ENCODE measurements around the gene IL16.
"Not testable (repeated sequence)": the region's sequence is repeated elsewhere in the genome, so short reads cannot be mapped to it uniquely, and the experiment has no call there.

The IL16 gene

DNA sequence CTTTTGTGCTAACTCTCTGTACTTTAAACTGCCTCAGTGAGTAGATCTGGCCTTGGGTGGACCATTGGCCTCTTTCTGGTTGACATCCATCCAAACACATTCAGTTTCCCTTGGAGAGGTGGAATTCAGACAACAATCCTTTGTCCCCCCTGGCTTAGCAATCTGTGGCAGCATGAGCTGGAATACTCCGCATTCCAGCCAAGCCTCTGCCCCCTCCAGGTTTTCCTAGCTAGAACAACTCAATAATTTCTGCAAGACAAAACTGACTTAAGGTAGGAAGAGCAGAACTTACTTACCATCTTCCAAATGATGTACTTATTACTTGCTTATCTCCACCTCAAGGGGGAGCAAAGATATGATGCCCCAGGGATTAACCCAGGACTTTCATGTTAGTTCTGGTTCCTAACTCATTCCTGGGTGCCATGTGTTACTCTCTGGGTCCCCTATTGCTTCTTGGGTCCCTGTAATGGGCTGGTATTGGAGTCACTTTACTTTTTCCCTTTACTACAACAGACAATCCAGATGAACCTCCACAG, 21.8 kb upstream of the IL16 start:
- no peak for DNase-seq

GRCh38 chr15:81175496-81175895, 21.2 kb upstream of the IL16 start:
- no peak for DNase-seq

GRCh38 chr15:81176291-81176893, 20.3 kb upstream of the IL16 start:
- no peak for DNase-seq

DNA sequence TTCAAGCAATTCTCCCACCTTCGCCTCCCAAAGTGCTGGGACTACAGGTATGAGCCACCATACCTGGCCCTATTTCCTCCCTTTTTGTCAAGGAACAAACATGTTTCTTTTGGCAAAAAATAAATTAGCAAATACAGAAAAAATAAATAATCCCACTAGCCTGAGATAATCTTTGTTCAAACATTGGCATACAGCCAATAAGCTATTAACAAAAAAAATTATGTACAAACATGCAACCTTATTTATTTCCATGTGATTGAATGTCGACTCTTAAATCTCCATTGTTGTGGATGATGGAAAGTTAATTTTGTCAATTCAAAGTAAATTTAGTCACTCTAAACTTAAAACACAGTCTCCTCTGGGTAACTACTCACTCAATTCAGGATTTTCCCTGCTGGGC, 18.3 kb upstream of the IL16 start:
- no peak for DNase-seq

GRCh38 chr15:81181220-81181619, 15.5 kb upstream of the IL16 start:
- DNase-seq: no peak

- DNase-seq: no peak
Observed at GRCh38 chr15:81182031-81182755, 14.5 kb upstream of the IL16 start.

DNA sequence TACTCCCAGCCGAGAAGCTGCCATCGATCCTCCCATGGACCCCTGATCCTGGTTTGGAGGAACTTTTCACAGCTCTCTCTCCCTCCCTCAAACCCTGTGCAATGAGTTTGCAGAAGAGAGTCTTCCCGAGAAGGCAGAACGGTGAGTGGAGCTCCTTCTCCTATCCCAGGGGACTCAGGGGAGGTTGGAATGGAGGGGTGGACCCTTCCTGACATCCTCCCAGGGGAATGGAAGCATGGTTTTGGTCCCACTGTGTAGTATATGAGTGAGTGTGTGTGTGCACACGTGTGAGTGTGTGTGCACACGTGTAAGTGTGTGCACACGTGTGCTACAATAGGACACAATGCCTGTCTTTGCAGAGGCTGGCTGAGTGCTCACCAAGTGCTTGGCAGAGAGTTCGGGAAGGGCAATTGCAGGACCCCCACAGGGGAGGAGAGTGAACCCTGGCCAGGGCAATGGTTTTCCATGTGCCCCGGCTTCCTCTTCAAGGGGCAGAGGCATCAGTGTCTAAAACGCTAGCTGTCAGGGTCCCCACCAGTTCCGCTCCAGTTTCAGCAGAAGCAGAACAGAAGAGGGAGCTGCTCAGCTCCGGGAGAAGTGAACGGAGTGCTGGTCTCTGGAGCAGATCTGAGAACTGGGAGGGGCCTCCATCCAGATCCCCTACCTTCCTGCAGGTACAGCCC, 13.8 kb upstream of the IL16 start:
- no peak for DNase-seq

DNA sequence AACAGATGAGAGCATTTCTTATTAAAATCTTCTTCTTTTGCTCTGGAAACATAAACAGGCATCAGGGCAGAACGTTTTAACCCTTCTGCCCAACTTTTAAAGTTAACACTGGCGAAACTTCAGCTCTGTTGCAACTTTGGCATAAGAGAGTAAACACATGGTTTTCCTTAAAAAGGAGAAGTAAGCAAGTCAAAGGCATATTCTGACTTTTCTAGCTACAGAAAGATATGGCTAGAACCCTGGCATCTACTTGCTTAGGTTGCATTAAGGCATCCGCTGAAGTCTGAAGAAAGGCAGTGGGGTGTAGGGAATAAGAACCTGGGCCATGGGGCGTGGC, 13.3 kb upstream of the IL16 start:
- no peak for DNase-seq

GRCh38 chr15:81184188-81184587, 12.5 kb upstream of the IL16 start:
- no peak for DNase-seq

DNA sequence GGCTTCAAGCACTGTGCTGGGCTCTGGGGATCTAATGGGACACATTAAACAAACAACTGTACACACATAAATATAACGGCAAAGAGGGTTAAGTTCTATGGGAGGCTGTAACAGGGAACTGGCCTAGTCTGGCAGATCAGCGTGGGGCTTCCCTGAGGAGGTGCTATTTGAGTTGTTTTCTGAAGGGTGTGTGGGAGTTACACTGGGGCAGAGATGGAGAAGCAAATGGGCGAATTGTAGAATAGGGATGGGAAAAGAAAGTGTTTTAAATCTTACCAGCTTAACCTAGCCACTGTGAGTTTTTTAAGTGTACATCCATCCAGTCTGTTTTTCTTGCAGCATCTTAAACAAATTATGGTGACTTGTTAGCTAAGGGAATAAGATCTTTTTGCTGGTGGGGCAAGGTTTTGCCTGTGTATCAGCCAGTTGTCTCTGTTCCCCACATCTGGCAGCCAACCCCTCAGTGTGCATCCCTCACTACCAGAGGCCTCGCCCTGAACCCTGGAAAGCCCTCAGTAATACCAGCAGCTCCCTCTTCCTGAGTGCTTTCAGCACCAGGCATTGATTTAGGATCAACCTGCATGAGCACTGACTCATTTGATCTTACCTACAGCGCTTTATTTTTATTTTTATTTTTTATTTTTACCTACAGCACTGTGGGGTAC, 10.9 kb upstream of the IL16 start:
- DNase-seq: no peak

DNA sequence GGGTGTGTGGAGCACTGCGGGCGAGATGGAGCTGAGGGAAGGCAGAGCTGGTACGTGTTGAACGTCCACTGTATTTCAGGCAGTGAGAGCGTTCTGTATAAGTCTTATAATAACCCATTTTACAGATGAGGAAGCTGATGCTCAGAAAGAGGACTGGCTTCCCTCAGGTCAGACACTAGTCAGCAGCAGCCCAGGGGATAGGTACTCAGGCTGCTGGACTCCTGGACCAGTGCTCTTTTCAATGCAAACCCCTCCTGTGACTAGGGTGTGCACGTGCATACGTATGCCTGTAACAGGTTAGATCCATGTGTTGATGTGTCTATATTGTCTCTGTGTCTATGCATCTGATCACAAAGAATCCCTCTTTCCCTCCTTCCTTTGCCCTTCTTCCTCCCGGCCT, 8.3 kb upstream of the IL16 start:
- DNase-seq: no peak

DNA sequence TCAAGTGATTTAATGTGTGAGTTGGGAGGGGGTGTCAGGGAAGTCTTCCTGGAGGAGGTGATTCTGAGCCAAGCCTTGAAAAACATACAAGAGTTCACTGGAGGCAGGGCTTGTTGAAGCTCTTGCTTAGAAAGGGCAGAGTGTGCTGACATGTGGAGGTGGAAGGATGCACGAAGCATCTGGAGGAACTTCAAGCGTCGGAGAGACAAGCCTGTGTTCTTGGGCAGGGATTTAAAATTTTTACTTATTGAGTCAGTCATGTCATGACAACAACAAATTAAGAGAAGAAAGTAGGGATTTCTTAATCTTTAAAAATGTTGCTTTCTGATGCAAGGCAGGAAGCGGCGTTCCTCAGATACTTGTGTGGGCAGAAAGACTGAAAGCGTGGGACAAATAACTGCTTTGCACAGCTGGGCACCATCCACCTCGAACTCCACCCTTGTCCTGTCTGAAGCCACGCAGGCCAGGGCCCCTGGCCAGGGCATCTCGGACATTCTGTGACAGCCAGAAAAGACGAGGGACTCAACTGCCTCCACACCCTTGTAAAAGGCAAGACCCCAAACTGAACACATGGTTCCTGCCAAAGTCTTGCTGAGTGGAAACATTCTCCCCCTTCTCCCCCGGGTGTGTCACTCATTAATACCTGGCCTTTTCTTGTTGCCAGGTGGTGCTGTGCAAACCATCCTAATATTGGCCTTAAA, 6.9 kb upstream of the IL16 start:
- DNase-seq: no peak

DNA sequence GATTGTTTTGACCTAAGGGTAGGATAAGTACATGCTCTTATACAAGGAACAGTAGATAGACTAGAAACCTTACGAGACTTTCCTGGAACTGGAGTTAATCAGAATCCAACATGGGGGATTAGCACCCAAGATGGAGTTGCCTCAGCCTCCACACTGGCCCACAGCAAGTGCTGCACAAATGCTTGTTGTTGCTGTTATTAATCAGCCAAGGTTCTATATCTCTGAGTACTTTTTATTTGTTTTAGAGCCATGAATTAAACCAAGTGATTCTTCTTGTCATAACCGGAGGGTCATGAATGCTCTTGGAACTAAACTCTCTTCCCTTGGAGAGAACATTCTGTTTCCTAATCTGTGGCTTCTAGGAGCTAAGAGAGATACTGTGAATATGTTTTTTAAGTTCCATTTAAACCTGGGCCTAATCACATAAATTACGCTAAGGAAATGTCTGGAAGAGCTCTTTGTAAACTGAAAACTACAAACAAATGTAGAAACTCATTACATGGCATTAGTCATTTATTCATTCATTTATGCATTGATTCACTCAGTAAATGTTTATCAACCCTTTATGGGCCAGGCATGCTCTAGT, 5.7 kb upstream of the IL16 start:
- no peak for DNase-seq

DNA sequence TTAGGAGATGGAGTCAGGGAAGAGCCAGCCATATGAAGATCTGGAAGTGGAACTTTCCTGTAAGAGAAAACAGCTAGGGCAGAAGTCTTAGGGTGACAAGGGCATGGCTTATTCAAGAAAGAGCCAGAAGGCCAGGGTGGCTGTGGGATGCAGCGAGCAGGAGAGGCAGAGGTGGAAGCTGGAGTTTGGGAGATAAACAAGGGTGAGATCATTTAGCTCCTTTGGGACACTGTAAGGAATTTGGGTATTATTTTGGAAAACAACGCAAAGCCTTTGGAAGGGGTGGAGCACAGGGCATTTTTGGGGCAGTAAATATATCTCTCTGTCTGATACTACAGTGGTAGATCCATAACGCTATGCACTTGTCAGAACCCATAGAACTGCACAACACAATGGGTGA, 5.0 kb upstream of the IL16 start:
- no peak for DNase-seq

DNA sequence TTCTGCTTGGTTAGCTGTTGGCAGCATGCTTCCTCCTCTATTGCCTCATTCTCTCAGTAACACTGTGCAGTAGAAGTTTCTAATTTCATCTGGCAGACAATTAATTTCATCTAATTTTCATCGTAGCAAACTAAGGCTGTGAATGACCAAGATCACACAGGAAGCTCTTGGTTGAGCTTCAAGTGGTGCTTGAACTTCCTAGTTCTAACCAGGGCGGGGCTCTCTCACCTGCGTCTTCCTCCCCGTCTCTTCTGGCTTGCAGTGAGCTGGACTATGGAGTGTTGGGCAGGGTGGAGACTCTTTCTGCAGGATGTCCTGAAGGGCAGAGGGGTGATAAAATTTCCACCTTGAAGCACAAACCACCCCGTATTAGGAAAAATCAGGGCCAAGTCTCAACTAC, 2.0 kb upstream of the IL16 start:
- no peak for DNase-seq

GRCh38 chr15:81195339-81195864, 1.3 kb upstream of the IL16 start:
- no peak for DNase-seq

- DNase-seq: no peak
Observed at GRCh38 chr15:81197255-81197630, 564 bp downstream of the IL16 start.

DNA sequence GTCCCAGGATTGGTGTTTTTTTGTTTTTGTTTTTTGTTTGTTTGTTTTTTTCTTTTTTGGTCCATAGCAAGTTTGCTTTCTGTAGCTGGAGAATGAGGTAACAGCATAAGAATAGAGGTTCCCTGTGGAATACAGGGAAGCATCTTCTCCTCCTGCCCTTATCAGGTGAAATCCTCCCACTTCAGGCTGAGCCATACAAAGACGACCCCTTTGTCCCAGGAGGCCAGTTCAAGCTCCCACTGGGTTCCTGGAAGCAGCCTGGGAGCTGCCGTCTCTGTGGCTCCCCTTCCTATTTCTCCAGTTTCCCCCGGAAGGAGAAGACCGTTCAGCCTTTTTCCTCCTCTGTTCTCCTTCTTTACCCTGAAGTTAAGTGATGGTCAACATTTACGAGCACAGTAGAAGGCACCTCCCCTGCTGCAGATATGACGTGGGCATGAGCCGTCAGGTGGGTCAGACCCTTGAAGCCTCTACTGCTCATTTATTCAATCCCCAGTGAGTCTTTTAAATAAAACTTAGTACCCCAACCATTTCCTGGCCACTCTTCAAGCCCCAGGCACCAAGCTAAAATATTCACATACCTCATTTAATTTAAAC, 1.1 kb downstream of the IL16 start:
- DNase-seq: no peak

GRCh38 chr15:81199031-81199779, 2.5 kb downstream of the IL16 start:
- no peak for DNase-seq

DNA sequence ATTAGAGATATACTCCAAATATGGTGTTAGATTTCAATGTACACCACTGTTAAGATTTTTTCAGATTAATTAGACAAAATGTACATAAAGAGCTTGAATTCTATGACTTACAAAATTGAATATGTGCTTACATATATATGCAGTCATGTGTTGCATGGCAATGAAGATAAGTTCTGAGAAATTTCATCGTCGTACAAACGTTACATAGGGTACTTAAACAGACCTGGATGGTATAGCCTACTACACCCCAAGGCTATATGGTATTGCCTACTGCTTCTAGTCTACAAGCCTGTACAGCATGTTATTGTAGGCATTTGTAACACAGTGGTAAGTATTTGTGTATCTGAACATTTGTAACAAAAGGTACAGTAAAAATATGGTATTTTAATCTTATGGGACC, 9.3 kb downstream of the IL16 start:
- DNase-seq: no peak

GRCh38 chr15:81207987-81208386, 11.3 kb downstream of the IL16 start:
- not testable (repeated sequence) for DNase-seq

Data from stimulated activated naive CD4-positive, alpha-beta T cell treated with Interleukin-2 at 50 U/mL for 16 hours (primary cell).